HepG2 (cell line): ENCODE measurements around the gene ATP5F1E. TPM values are rescaled to one million over a fixed set of nuclear protein-coding genes. Genes with fewer than 3 reads are reported as not detected.

Experiments
- ARNT2 ChIP-seq: sonication (generic); formaldehyde crosslinking; IDR thresholded peaks from 2 replicates; pipeline ENCODE4 v1.8.0; 2022; ENCODE audit warnings: mild to moderate bottlenecking, low read depth, missing genetic modification reagents, moderate library complexity
- CEBPB ChIP-seq: IDR thresholded peaks from 2 replicates; pipeline ENCODE4 v1.6.1; 2011; ENCODE audit warnings: low read depth, low read length, improper control_type of control experiment, borderline replicate concordance
- DNMT1 ChIP-seq: sonication (generic); formaldehyde crosslinking; IDR thresholded peaks from 2 replicates; pipeline ENCODE4 v1.5.1; 2020; ENCODE audit warnings: mild to moderate bottlenecking, missing genetic modification reagents
- GATA4 ChIP-seq: sonication (generic); IDR thresholded peaks from 2 replicates; pipeline ENCODE4 v1.6.1; 2016; ENCODE audit warnings: antibody characterized with exemption, low read depth, borderline replicate concordance
- MLLT10 ChIP-seq: sonication (generic); formaldehyde crosslinking; IDR thresholded peaks from 2 replicates; pipeline ENCODE4 v1.4.0; 2020; ENCODE audit warnings: missing genetic modification reagents
- ZNF296 ChIP-seq: sonication (generic); formaldehyde crosslinking; conservative IDR thresholded peaks from 2 replicates; pipeline ENCODE4 v1.5.0; 2020; ENCODE audit warnings: mild to moderate bottlenecking, missing genetic modification reagents
- ZNF530 ChIP-seq: sonication (generic); formaldehyde crosslinking; IDR thresholded peaks from 2 replicates; pipeline ENCODE4 v1.5.0; 2020; ENCODE audit warnings: low read depth, mild to moderate bottlenecking, missing genetic modification reagents
- ZNF577 ChIP-seq: sonication (generic); formaldehyde crosslinking; IDR thresholded peaks from 2 replicates; pipeline ENCODE4 v1.4.0; 2020; ENCODE audit warnings: mild to moderate bottlenecking, low read depth, missing genetic modification reagents, borderline replicate concordance
- ZNF589 ChIP-seq: sonication (generic); formaldehyde crosslinking; conservative IDR thresholded peaks from 2 replicates; pipeline ENCODE4 v1.8.0; 2022; ENCODE audit warnings: mild to moderate bottlenecking, moderate library complexity, missing genetic modification reagents
- ZNF644 ChIP-seq: IDR thresholded peaks from 2 replicates; pipeline ENCODE4 v1.6.1; 2016; ENCODE audit warnings: low read depth
- ZNF720 ChIP-seq: sonication (generic); formaldehyde crosslinking; IDR thresholded peaks from 2 replicates; pipeline ENCODE4 v1.4.0; 2020; ENCODE audit warnings: missing genetic modification reagents
- ZSCAN22 ChIP-seq: sonication (generic); formaldehyde crosslinking; IDR thresholded peaks from 2 replicates; pipeline ENCODE4 v1.4.0; 2020; ENCODE audit warnings: mild to moderate bottlenecking, missing genetic modification reagents
- polyA plus RNA-seq, 8 experiments: library from polyadenylated mRNA; depleted of rRNA in 3 of 8; stranded (reverse) in 7 of 8; unstranded in 1 of 8; fragments of >200 nt; fragmentation: Illumina TruSeq in 4 of 8; extraction: Trizol in 4 of 8; gene quantifications; 2 replicates each; pipeline versions ENCODE4 v1.2.1 to v1.2.3, GENCODE V29; 2011 to 2016; ENCODE audit warnings: low read depth in 4 of 8, missing spikeins in 1 of 8, mixed read lengths in 1 of 8; ENCODE audit not compliant: insufficient read depth in 1 of 8
- total RNA-seq, 5 experiments: library from RNA; depleted of rRNA; stranded (reverse); fragments of >200 nt; fragmentation: Illumina TruSeq; extraction: Trizol; gene quantifications; 2 replicates each; pipeline ENCODE4 v1.2.3, GENCODE V29; 2016; ENCODE audit warnings: low read depth in 1 of 5
- TF ChIP-seq, protein P1 (sequence below): sonication (generic); formaldehyde crosslinking; conservative IDR thresholded peaks from 2 replicates; pipeline ENCODE4 v1.4.0; 2020; ENCODE audit warnings: missing genetic modification reagents
- TF ChIP-seq, protein P2 (sequence below): sonication (generic); formaldehyde crosslinking; IDR thresholded peaks from 2 replicates; pipeline ENCODE4 v1.5.0; 2020; ENCODE audit warnings: missing genetic modification reagents, mild to moderate bottlenecking, borderline replicate concordance
- TF ChIP-seq, protein P3 (sequence below): sonication (generic); formaldehyde crosslinking; IDR thresholded peaks from 2 replicates; pipeline ENCODE4 v1.5.1; 2020; ENCODE audit warnings: missing genetic modification reagents, mild to moderate bottlenecking, borderline replicate concordance
- TF ChIP-seq, protein P4 (sequence below): sonication (generic); formaldehyde crosslinking; IDR thresholded peaks from 2 replicates; pipeline ENCODE4 v1.8.0; 2022; ENCODE audit warnings: mild to moderate bottlenecking, missing genetic modification reagents, moderate library complexity
- TF ChIP-seq, protein P5 (sequence below): sonication (generic); formaldehyde crosslinking; IDR thresholded peaks from 2 replicates; pipeline ENCODE4 v1.4.0; 2020; ENCODE audit warnings: missing genetic modification reagents
- TF ChIP-seq, protein P6 (sequence below), 2 experiments: sonication (generic) in 1 of 2; formaldehyde crosslinking in 1 of 2; IDR thresholded peaks; 2 replicates each; pipeline versions ENCODE4 v1.4.0 to v1.6.1; 2018 to 2020; ENCODE audit warnings: missing genetic modification reagents in 2 of 2, borderline replicate concordance in 1 of 2, low read depth in 1 of 2, mild to moderate bottlenecking in 1 of 2, missing biosample characterization in 1 of 2

Gene ATP5F1E
- total and polyA plus RNA-seq, 2 of the 13 experiments (the other 11 are each of a cell fraction or from before 2014, with no cell fraction given): 121 to 134 TPM

DNA sequence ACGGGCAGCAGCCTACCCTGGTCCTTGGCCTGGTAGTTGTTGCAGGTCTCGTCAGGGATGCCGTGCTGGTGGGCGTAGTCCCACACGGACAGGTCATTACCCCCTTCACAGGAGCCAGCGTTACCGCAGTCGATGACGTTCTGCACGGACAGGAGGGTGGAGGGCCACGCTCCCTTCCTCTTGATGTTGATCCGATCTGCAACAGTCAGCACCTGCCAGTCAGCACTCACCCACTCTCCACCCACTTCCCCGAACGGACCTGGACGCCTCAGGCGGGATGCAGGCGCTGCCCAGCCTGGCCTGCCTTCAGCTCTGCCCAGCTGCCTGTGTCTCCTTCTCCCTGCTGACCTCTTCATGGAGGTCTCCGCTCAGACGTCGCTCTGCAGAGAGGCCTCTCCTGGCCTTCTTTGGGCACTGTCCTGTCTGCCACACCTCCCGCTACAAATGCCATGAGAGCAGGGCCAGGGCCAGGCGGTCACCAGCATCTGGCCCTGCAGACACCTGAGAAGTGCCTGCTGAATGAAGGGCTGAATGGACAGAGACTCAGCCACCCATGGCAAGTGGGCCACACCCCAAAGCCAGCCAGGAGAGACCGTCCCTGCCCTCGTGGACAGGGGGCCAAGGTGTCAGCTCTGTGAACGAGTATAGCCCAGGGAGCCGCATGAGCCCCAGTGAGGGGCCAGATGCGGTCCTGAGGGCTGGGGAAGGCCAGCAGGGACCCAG lies 30.5 kb downstream of the ATP5F1E start (continued):
- TF ChIP-seq ZNF577 (no peak), ARNT2 (CRISPR knock-in tag) (no peak), CEBPB (no peak), ZSCAN22 (CRISPR knock-in tag) (no peak), ZNF530 (CRISPR knock-in tag) (no peak), DNMT1 (CRISPR knock-in tag) (peak; percentile 41; the same call in 1 of the 2 replicates), GATA4 (no peak), ZNF296 (no peak), ZNF720 (no peak), MLLT10 (CRISPR knock-in tag) (no peak), ZNF589 (CRISPR knock-in tag) (no peak), ZNF644 (CRISPR knock-in tag) (no peak)
- TF ChIP-seq, protein P1, sequence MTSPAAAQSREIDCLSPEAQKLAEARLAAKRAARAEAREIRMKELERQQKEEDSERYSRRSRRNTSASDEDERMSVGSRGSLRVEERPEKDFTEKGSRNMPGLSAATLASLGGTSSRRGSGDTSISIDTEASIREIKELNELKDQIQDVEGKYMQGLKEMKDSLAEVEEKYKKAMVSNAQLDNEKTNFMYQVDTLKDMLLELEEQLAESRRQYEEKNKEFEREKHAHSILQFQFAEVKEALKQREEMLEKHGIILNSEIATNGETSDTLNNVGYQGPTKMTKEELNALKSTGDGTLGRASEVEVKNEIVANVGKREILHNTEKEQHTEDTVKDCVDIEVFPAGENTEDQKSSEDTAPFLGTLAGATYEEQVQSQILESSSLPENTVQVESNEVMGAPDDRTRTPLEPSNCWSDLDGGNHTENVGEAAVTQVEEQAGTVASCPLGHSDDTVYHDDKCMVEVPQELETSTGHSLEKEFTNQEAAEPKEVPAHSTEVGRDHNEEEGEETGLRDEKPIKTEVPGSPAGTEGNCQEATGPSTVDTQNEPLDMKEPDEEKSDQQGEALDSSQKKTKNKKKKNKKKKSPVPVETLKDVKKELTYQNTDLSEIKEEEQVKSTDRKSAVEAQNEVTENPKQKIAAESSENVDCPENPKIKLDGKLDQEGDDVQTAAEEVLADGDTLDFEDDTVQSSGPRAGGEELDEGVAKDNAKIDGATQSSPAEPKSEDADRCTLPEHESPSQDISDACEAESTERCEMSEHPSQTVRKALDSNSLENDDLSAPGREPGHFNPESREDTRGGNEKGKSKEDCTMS (CRISPR knock-in tag): no peak
- TF ChIP-seq, protein P2, sequence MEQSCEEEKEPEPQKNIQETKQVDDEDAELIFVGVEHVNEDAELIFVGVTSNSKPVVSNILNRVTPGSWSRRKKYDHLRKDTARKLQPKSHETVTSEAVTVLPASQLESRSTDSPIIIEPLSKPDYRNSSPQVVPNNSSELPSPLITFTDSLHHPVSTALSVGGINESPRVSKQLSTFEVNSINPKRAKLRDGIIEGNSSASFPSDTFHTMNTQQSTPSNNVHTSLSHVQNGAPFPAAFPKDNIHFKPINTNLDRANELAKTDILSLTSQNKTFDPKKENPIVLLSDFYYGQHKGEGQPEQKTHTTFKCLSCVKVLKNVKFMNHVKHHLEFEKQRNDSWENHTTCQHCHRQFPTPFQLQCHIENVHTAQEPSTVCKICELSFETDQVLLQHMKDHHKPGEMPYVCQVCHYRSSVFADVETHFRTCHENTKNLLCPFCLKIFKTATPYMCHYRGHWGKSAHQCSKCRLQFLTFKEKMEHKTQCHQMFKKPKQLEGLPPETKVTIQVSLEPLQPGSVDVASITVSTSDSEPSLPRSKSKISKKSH (CRISPR knock-in tag): 0 out of 2 replicates have a peak, but pooled peaks have one; percentile 20
- TF ChIP-seq, protein P3, sequence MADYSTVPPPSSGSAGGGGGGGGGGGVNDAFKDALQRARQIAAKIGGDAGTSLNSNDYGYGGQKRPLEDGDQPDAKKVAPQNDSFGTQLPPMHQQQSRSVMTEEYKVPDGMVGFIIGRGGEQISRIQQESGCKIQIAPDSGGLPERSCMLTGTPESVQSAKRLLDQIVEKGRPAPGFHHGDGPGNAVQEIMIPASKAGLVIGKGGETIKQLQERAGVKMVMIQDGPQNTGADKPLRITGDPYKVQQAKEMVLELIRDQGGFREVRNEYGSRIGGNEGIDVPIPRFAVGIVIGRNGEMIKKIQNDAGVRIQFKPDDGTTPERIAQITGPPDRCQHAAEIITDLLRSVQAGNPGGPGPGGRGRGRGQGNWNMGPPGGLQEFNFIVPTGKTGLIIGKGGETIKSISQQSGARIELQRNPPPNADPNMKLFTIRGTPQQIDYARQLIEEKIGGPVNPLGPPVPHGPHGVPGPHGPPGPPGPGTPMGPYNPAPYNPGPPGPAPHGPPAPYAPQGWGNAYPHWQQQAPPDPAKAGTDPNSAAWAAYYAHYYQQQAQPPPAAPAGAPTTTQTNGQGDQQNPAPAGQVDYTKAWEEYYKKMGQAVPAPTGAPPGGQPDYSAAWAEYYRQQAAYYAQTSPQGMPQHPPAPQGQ (CRISPR knock-in tag): no peak
- TF ChIP-seq, protein P4, sequence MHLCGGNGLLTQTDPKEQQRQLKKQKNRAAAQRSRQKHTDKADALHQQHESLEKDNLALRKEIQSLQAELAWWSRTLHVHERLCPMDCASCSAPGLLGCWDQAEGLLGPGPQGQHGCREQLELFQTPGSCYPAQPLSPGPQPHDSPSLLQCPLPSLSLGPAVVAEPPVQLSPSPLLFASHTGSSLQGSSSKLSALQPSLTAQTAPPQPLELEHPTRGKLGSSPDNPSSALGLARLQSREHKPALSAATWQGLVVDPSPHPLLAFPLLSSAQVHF (CRISPR knock-in tag): no peak
- TF ChIP-seq, protein P5, sequence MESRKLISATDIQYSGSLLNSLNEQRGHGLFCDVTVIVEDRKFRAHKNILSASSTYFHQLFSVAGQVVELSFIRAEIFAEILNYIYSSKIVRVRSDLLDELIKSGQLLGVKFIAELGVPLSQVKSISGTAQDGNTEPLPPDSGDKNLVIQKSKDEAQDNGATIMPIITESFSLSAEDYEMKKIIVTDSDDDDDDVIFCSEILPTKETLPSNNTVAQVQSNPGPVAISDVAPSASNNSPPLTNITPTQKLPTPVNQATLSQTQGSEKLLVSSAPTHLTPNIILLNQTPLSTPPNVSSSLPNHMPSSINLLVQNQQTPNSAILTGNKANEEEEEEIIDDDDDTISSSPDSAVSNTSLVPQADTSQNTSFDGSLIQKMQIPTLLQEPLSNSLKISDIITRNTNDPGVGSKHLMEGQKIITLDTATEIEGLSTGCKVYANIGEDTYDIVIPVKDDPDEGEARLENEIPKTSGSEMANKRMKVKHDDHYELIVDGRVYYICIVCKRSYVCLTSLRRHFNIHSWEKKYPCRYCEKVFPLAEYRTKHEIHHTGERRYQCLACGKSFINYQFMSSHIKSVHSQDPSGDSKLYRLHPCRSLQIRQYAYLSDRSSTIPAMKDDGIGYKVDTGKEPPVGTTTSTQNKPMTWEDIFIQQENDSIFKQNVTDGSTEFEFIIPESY: peak; percentile 77
- TF ChIP-seq, protein P6, sequence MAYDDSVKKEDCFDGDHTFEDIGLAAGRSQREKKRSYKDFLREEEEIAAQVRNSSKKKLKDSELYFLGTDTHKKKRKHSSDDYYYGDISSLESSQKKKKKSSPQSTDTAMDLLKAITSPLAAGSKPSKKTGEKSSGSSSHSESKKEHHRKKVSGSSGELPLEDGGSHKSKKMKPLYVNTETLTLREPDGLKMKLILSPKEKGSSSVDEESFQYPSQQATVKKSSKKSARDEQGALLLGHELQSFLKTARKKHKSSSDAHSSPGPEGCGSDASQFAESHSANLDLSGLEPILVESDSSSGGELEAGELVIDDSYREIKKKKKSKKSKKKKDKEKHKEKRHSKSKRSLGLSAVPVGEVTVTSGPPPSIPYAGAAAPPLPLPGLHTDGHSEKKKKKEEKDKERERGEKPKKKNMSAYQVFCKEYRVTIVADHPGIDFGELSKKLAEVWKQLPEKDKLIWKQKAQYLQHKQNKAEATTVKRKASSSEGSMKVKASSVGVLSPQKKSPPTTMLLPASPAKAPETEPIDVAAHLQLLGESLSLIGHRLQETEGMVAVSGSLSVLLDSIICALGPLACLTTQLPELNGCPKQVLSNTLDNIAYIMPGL (CRISPR knock-in tag; IDR thresholded peaks at IDR 0.05; ENCODE audit: borderline replicate concordance in 1 of 2, low read depth in 1 of 2): no peak
